ENCODE measurements around the gene HAPLN3. TPM values are rescaled to one million over a fixed set of nuclear protein-coding genes. Genes with fewer than 3 reads are reported as not detected.

HAPLN3 gene
- total RNA-seq, 1 experiment from 2014 or later = 42.4 TPM

- H3K18ac ChIP-seq (ENCODE audit: insufficient read length, low read depth, low read length) = no peak overlapping the region
- Mint-ChIP-seq H3K36me3 (ENCODE audit: insufficient read depth in 1 of 3, low read depth in 3 of 3) (peaks cover 17 to 83% (median 54%) of the 10 kb centered on the region in 3 experiments; a peak in 6 of 7 replicates), H3K27me3 (ENCODE audit: low read depth) (no peaks in the 10 kb centered on the region), H3K27ac (peak overlapping the region in 1 of 3 experiments; percentile 69; a peak in 2 of 7 replicates), H3K9me3 (no peaks in the 10 kb centered on the region), H3K4me1 (peaks cover 13 to 19% of the 10 kb centered on the region in 2 experiments), H3K4me3 (no peak overlapping the region)
- H3T11ph ChIP-seq (ENCODE audit: low read length) = no peak overlapping the region
- H2BK15ac ChIP-seq (ENCODE audit: low read depth, low read length) = no peak overlapping the region
- no peak overlapping the region for H4K5ac ChIP-seq (ENCODE audit: insufficient read length, low read depth, low read length)
- H3K9me3 ChIP-seq (ENCODE audit: control insufficient read depth, low read depth, low read length) = no peaks in the 10 kb centered on the region
- H4K91ac ChIP-seq (ENCODE audit: insufficient read length, low read depth, low read length) = no peak overlapping the region
- peaks cover 2% of the 10 kb centered on the region for H4K20me1 ChIP-seq (ENCODE audit: control insufficient read depth, insufficient read depth, insufficient read length)
- DNase-seq = no peak
- H3K56ac ChIP-seq (ENCODE audit: insufficient read length, low read depth, low read length) = no peak overlapping the region
- H2BK12ac ChIP-seq (ENCODE audit: insufficient read length, low read depth, low read length) = no peak overlapping the region
- no CpG with 5 or more reads among the region's 3 CpGs for WGBS (ENCODE audit: extremely low coverage, insufficient read length, low lambda C conversion rate)
- H3K79me1 ChIP-seq (ENCODE audit: insufficient read depth, low read depth, low read length, poor library complexity, severe bottlenecking) = no peaks in the 10 kb centered on the region
- H2BK120ac ChIP-seq (ENCODE audit: low read depth, low read length, poor library complexity, severe bottlenecking) = no peak overlapping the region
- no peaks in the 10 kb centered on the region for H3K27me3 ChIP-seq (ENCODE audit: insufficient read depth, low read length)
- TF ChIP-seq CTCF (conservative IDR thresholded peaks at IDR 0.05) = no peak
- no peak overlapping the region for H3K4me2 ChIP-seq (ENCODE audit: insufficient read depth, insufficient read length, low read length)
- H3K27ac ChIP-seq (ENCODE audit: insufficient read length, low read depth, low read length) = no peak overlapping the region
- no peak overlapping the region for H3K4ac ChIP-seq (ENCODE audit: low read depth, low read length)
- H3K9ac ChIP-seq (ENCODE audit: extremely low read depth, insufficient read length, low read length) = no peak overlapping the region
- no peak overlapping the region for H4K8ac ChIP-seq (replicated peaks; ENCODE audit: insufficient read length, low read depth, low read length)
- H3K23ac ChIP-seq (ENCODE audit: insufficient read length, low read depth, low read length) = no peak overlapping the region
- no peak overlapping the region for H2BK5ac ChIP-seq (ENCODE audit: insufficient read length, low read length)
- no peak overlapping the region for H2AK5ac ChIP-seq (ENCODE audit: insufficient read length, low read length)
- H3K79me2 ChIP-seq (ENCODE audit: insufficient read depth, low read length) = no peaks in the 10 kb centered on the region
- H3K4me1 ChIP-seq (ENCODE audit: insufficient read depth, low read length) = no peaks in the 10 kb centered on the region
- H3K23me2 ChIP-seq (ENCODE audit: insufficient read length, low read depth, low read length, poor library complexity, severe bottlenecking) = no peaks in the 10 kb centered on the region
- no peak overlapping the region for H2BK20ac ChIP-seq (ENCODE audit: low read depth, low read length, poor library complexity, severe bottlenecking)
- H3K14ac ChIP-seq (ENCODE audit: insufficient read depth, low read length) = no peak overlapping the region
- H2AFZ ChIP-seq (ENCODE audit: low read length) = no peak overlapping the region
Measured at GRCh38 chr15:88881775-88882174, 13.6 kb downstream of the HAPLN3 start.
